GM13976 (cell line): Measurements from ENCODE around the gene RFTN1.

Experiments
- DNase-seq: peaks from one replicate; pipeline ENCODE4 v3.0.0; 2012; ENCODE audit warnings: low spot score
- in situ Hi-C: fragments of 300-500 bp; cut with MboI; formaldehyde crosslinking; loops from one replicate; pipeline ENCODE4 v1.12.0; 2022; ENCODE audit warnings: low sequenced_read_pairs, mixed read lengths, inconsistent platforms; ENCODE audit not compliant: unreplicated experiment
- TF ChIP-seq, protein P1 (sequence below): IDR thresholded peaks from 2 replicates; pipeline ENCODE4 v1.5.1; 2012; ENCODE audit warnings: borderline replicate concordance, mild to moderate bottlenecking; ENCODE audit not compliant: insufficient read depth; ENCODE audit errors: extremely low read depth, missing control alignments, control extremely low read depth

Gene RFTN1

DNA sequence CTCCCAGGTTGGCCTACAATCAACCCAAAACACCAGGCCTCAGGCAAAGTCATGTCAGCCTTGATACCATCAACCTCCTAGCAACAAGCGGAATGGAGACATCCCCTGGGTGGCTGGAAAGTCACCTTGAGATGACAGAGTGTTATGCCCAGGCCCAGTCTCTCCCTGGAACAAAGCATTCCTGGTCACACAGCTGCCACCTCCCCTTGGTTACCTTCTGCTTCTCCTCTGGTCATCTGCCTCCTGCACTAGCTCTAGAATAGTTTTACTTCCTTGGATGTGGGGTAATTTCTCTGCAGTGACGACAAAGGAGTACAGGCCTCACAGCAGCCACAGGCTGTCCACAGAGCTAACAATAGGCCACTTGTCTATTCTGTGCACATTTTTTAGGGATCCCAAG is 114.9 kb downstream of the RFTN1 start:
- TF ChIP-seq, protein P1, sequence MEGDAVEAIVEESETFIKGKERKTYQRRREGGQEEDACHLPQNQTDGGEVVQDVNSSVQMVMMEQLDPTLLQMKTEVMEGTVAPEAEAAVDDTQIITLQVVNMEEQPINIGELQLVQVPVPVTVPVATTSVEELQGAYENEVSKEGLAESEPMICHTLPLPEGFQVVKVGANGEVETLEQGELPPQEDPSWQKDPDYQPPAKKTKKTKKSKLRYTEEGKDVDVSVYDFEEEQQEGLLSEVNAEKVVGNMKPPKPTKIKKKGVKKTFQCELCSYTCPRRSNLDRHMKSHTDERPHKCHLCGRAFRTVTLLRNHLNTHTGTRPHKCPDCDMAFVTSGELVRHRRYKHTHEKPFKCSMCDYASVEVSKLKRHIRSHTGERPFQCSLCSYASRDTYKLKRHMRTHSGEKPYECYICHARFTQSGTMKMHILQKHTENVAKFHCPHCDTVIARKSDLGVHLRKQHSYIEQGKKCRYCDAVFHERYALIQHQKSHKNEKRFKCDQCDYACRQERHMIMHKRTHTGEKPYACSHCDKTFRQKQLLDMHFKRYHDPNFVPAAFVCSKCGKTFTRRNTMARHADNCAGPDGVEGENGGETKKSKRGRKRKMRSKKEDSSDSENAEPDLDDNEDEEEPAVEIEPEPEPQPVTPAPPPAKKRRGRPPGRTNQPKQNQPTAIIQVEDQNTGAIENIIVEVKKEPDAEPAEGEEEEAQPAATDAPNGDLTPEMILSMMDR, result no peak
- in situ Hi-C loops, result no loop called here
- no peak for DNase-seq

DNA sequence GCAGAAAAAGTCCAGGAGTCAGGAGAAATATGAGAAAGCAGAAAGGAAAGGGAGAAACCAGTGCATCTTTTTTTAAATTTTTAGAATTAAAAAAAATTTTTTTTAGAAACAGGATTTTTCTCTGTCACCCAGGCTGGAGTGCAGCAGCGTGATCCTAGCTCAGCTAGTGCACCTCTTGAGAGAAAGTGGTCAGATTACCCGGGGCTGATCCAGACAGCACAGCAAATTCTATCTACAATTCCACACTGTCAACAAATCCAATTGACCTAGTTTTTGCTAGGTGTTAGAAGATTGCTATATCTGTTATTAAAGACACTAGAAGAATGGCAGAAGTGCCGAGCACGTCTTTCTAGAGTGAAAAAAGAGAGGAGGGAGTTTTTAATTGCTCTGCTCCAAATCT is 117.3 kb downstream of the RFTN1 start:
- TF ChIP-seq, protein P1, result no peak
- in situ Hi-C loops, result no loop called here
- no peak for DNase-seq

DNA sequence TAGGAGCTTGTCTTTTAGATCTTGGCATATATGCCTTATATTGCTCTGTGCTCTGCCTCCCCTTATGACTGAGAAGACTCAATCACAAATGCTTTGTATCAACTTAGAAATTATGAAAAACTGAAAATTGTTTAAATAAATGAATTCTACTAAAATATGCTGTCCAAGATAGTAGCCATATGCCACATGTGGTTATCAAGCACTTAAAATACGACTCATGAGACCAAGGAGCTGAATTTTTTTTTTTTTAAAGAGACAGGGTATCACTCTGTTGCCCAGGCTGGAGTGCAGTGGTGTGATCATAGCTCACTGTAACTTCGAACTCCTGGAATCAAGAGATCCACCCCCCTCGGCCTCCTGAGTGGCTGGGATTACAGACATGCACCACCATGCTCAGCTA is 118.3 kb downstream of the RFTN1 start:
- in situ Hi-C loops, result no loop called here
- TF ChIP-seq, protein P1, result no peak
- DNase-seq, result no peak

DNA sequence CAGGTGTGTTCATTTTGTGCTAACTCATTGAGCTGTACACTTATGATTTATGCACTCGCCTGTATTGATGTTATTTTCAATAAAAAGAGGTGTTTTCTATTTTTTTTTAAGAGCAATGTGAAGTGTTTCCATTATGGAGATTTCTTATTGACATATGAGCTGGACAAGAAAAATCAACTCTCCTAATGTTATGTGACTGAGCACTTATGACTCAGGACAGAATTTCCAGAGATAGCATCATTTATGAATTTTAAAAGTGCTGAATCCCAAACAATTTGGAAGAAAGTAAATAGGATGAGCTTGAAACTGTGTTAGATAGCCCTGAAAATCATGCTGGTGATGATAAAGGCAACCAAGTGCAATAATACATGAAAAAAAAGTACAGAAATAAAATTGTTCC is 118.9 kb downstream of the RFTN1 start:
- TF ChIP-seq, protein P1, result no peak
- in situ Hi-C loops, result no loop called here
- DNase-seq, result no peak

DNA sequence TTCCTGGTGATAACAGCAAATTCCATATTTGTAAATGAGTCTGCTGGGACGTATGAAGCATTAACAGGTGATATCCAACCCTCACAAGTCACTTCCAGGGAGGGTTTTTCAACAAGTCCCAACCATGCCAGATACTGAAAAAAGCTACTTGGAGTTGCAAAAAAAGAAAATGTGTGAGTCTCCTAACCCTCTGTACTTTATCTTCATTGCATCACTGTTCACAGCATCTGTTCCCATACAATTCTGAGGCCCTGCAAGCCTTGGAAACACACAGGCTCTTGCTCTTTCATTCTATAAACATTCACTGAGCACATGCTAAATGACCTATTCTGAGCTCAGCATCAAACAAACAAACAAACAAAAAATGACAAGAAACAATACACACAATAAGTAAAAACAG is 120.8 kb downstream of the RFTN1 start:
- DNase-seq, result no peak
- TF ChIP-seq, protein P1, result no peak
- in situ Hi-C loops, result no loop called here

DNA sequence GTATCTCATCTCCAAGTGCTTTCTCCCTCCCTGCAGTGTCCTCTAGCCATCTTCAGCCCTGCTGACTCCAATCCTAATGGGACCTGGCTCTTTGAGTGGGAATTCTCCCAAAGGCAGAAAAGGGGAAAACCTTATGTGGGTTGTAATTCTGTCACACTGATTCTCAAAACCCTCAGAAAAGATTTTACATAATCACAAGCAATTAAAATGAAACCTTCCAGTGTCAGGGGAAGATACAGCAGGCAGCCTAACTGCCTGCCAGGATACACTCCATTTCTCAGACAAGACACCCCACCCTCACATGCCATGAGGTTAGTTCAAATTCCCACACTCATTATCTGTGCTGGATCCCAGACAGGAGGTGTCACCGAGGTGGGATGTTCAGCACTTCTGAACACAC is 121.4 kb downstream of the RFTN1 start:
- TF ChIP-seq, protein P1, result no peak
- DNase-seq, result no peak
- in situ Hi-C loops, result no loop called here

DNA sequence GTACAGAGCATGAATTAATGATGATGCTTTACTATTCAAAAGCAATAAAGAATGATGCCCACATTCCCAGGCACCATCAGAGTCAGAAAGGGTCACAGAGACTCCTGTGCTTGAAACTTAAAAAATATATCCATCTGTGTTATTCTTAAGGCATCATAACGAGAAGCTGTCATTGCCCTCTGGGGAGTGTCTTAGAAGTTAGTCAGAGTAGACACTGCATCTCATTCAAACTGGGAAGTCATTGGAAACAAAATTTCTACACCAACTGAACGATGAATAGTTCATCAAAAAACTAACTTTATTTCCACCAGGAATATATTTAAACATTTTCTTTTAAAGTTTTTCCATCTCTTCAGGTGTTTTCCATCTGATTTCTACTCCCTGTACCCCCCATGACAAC is 122.9 kb downstream of the RFTN1 start:
- in situ Hi-C loops, result no loop called here
- TF ChIP-seq, protein P1, result no peak
- no peak for DNase-seq
